ENCODE data around the gene RELN.

The RELN gene

GRCh38 chr7:103668279-103668941 is 321.0 kb downstream of the RELN start:
- DNase-seq: no peak

GRCh38 chr7:103666326-103666725 is 323.1 kb downstream of the RELN start:
- no peak for DNase-seq

- no peak for DNase-seq
Measured at GRCh38 chr7:103664577-103664976, 324.9 kb downstream of the RELN start.

- DNase-seq: peak; percentile 85
Measured at GRCh38 chr7:103660455-103661371, 328.7 kb downstream of the RELN start.

GRCh38 chr7:103658055-103659005 is 331.1 kb downstream of the RELN start:
- DNase-seq: no peak

GRCh38 chr7:103657474-103657894 is 332.0 kb downstream of the RELN start:
- DNase-seq: no peak

- no peak for DNase-seq
Measured at GRCh38 chr7:103656221-103656620, 333.2 kb downstream of the RELN start.

GRCh38 chr7:103651593-103652377 is 337.7 kb downstream of the RELN start:
- no peak for DNase-seq

- no peak for DNase-seq
Measured at GRCh38 chr7:103649052-103649451, 340.4 kb downstream of the RELN start.

- DNase-seq: no peak
Measured at GRCh38 chr7:103648135-103648534, 341.3 kb downstream of the RELN start.

- no peak for DNase-seq
Measured at GRCh38 chr7:103644319-103644718, 345.1 kb downstream of the RELN start.

GRCh38 chr7:103640031-103640779 is 349.3 kb downstream of the RELN start:
- DNase-seq: peak; percentile 82

- DNase-seq: no peak
Measured at GRCh38 chr7:103637726-103638125, 351.7 kb downstream of the RELN start.

GRCh38 chr7:103637094-103637493 is 352.4 kb downstream of the RELN start:
- peak; percentile 54 for DNase-seq

GRCh38 chr7:103636153-103636552 is 353.3 kb downstream of the RELN start:
- DNase-seq: no peak

- no peak for DNase-seq
Measured at GRCh38 chr7:103632972-103633371, 356.5 kb downstream of the RELN start.

- no peak for DNase-seq
Measured at GRCh38 chr7:103632005-103632639, 357.3 kb downstream of the RELN start.

GRCh38 chr7:103630318-103630717 is 359.1 kb downstream of the RELN start:
- no peak for DNase-seq

GRCh38 chr7:103628742-103629141 is 360.7 kb downstream of the RELN start:
- DNase-seq: no peak

GRCh38 chr7:103626776-103627175 is 362.7 kb downstream of the RELN start:
- DNase-seq: no peak

- DNase-seq: no peak
Measured at GRCh38 chr7:103622274-103622673, 367.2 kb downstream of the RELN start.
